Measurements from ENCODE around the gene TNFRSF12A. TPM values are rescaled to one million over a fixed set of nuclear protein-coding genes. Genes with fewer than 3 reads are reported as not detected.

TNFRSF12A gene
- total RNA-seq, 1 experiment from 2014 or later: 147 TPM

GRCh38 chr16:3050487-3050886, 30.3 kb downstream of the TNFRSF12A start:
- no peaks in the 10 kb centered on the region for H3K4me1 ChIP-seq (ENCODE audit: insufficient read depth, low read length)
- H3K9me3 ChIP-seq (ENCODE audit: control insufficient read depth, low read depth, low read length): no peaks in the 10 kb centered on the region
- H3K23me2 ChIP-seq (ENCODE audit: insufficient read length, low read depth, low read length, poor library complexity, severe bottlenecking): peaks cover 16% of the 10 kb centered on the region
- H2BK120ac ChIP-seq (ENCODE audit: low read depth, low read length, poor library complexity, severe bottlenecking): no peak overlapping the region
- no peak overlapping the region for H3K14ac ChIP-seq (ENCODE audit: insufficient read depth, low read length)
- H2AFZ ChIP-seq (ENCODE audit: low read length): no peak overlapping the region
- WGBS (ENCODE audit: extremely low coverage, insufficient read length, low lambda C conversion rate): no CpG with 5 or more reads among the region's 5 CpGs
- no peak overlapping the region for H2BK20ac ChIP-seq (ENCODE audit: low read depth, low read length, poor library complexity, severe bottlenecking)
- Mint-ChIP-seq H3K9me3 (no peaks in the 10 kb centered on the region; a peak in 2 of 5 replicates), H3K4me3 (no peak overlapping the region), H3K4me1 (peaks cover 9 to 17% of the 10 kb centered on the region in 2 experiments), H3K36me3 (ENCODE audit: insufficient read depth in 1 of 3, low read depth in 3 of 3) (peaks cover 23 to 45% (median 25%) of the 10 kb centered on the region in 3 experiments), H3K27ac (no peak overlapping the region), H3K27me3 (ENCODE audit: low read depth) (peaks cover 60% of the 10 kb centered on the region)
- no peak overlapping the region for H3K56ac ChIP-seq (ENCODE audit: insufficient read length, low read depth, low read length)
- no peaks in the 10 kb centered on the region for H3K79me2 ChIP-seq (ENCODE audit: insufficient read depth, low read length)
- H4K8ac ChIP-seq (replicated peaks; ENCODE audit: insufficient read length, low read depth, low read length): no peak overlapping the region
- H2BK5ac ChIP-seq (ENCODE audit: insufficient read length, low read length): no peak overlapping the region
- H3K79me1 ChIP-seq (ENCODE audit: insufficient read depth, low read depth, low read length, poor library complexity, severe bottlenecking): no peaks in the 10 kb centered on the region
- H3K4ac ChIP-seq (ENCODE audit: low read depth, low read length): no peak overlapping the region
- H4K5ac ChIP-seq (ENCODE audit: insufficient read length, low read depth, low read length): no peak overlapping the region
- H3K4me2 ChIP-seq (ENCODE audit: insufficient read depth, insufficient read length, low read length): no peak overlapping the region
- no peak overlapping the region for H2BK12ac ChIP-seq (ENCODE audit: insufficient read length, low read depth, low read length)
- no peak overlapping the region for H3T11ph ChIP-seq (ENCODE audit: low read length)
- H3K27ac ChIP-seq (ENCODE audit: insufficient read length, low read depth, low read length): no peak overlapping the region
- no peak for DNase-seq
- H3K23ac ChIP-seq (ENCODE audit: insufficient read length, low read depth, low read length): no peak overlapping the region
- H2AK5ac ChIP-seq (ENCODE audit: insufficient read length, low read length): no peak overlapping the region
- H4K20me1 ChIP-seq (ENCODE audit: control insufficient read depth, insufficient read depth, insufficient read length): no peaks in the 10 kb centered on the region
- H2BK15ac ChIP-seq (ENCODE audit: low read depth, low read length): no peak overlapping the region
- peaks cover 2% of the 10 kb centered on the region; the same call in 1 of the 2 replicates for H3K27me3 ChIP-seq (ENCODE audit: insufficient read depth, low read length)
- H3K18ac ChIP-seq (ENCODE audit: insufficient read length, low read depth, low read length): no peak overlapping the region
- no peak overlapping the region for H4K91ac ChIP-seq (ENCODE audit: insufficient read length, low read depth, low read length)
- no peak overlapping the region for H3K9ac ChIP-seq (ENCODE audit: extremely low read depth, insufficient read length, low read length)
- no peak for TF ChIP-seq CTCF (conservative IDR thresholded peaks at IDR 0.05)

Measured in H9 (cell line).